Measurements from ENCODE around the gene INHBC. TPM values are rescaled to one million over a fixed set of nuclear protein-coding genes. Genes with fewer than 3 reads are reported as not detected.

The INHBC gene
- total RNA-seq, 2 donors from 2014 or later = not detected

- no peak overlapping the region for H3K4me3 ChIP-seq (ENCODE audit: low read length)
- Mint-ChIP-seq H3K36me3 (ENCODE audit: low read depth) (no peaks in the 10 kb centered on the region), H3K27ac (peak overlapping the region; percentile 5), H3K27me3 (ENCODE audit: insufficient read depth) (peaks cover 9% of the 10 kb centered on the region), H3K9me3 (no peaks in the 10 kb centered on the region), H3K4me3 (no peak overlapping the region), H3K4me1 (peaks cover 17% of the 10 kb centered on the region)
- H3K36me3 ChIP-seq (ENCODE audit: control insufficient read depth, insufficient read depth, low read length) = no peaks in the 10 kb centered on the region
- 80 to 82% methylated on average over 3 to 5 of the region's 5 CpGs for WGBS, 2 experiments (ENCODE audit: insufficient coverage in 1 of 2, insufficient read length in 1 of 2)
- no peak for DNase-seq
- no peaks in the 10 kb centered on the region for H3K4me1 ChIP-seq (ENCODE audit: control insufficient read depth, insufficient read depth, low read length)
- H3K27ac ChIP-seq (ENCODE audit: low read depth, low read length) = no peak overlapping the region
- no peaks in the 10 kb centered on the region for H3K27me3 ChIP-seq (ENCODE audit: control insufficient read depth, insufficient read depth, low read length, poor library complexity, severe bottlenecking)
- no peak overlapping the region for H3K9ac ChIP-seq (ENCODE audit: extremely low read depth, low read length, poor library complexity, severe bottlenecking)
- H3K9me3 ChIP-seq (ENCODE audit: control insufficient read depth, low read length) = no peaks in the 10 kb centered on the region
- TF ChIP-seq CTCF (conservative IDR thresholded peaks at IDR 0.05) = no peak
Measured at GRCh38 chr12:57483466-57483865, 48.9 kb downstream of the INHBC start.

- peak; percentile 70 for DNase-seq
- TF ChIP-seq CTCF (conservative IDR thresholded peaks at IDR 0.05) = no peak
- H3K9ac ChIP-seq (ENCODE audit: extremely low read depth, low read length, poor library complexity, severe bottlenecking) = peak overlapping the region; percentile 51
- no peak overlapping the region for H3K4me3 Mint-ChIP-seq
- H3K27ac Mint-ChIP-seq = peak overlapping the region; percentile 64
- peaks cover 19% of the 10 kb centered on the region for H3K36me3 ChIP-seq (ENCODE audit: control insufficient read depth, insufficient read depth, low read length)
- H3K9me3 ChIP-seq (ENCODE audit: control insufficient read depth, low read length) = no peaks in the 10 kb centered on the region
- no peaks in the 10 kb centered on the region for H3K27me3 Mint-ChIP-seq (ENCODE audit: insufficient read depth)
- H3K4me3 ChIP-seq (ENCODE audit: low read length) = no peak overlapping the region
- no peaks in the 10 kb centered on the region for H3K9me3 Mint-ChIP-seq
- no peaks in the 10 kb centered on the region for H3K4me1 ChIP-seq (ENCODE audit: control insufficient read depth, insufficient read depth, low read length)
- peaks cover 23% of the 10 kb centered on the region for H3K4me1 Mint-ChIP-seq
- H3K27ac ChIP-seq (ENCODE audit: low read depth, low read length) = peak overlapping the region; percentile 19
- no peaks in the 10 kb centered on the region for H3K27me3 ChIP-seq (ENCODE audit: control insufficient read depth, insufficient read depth, low read length, poor library complexity, severe bottlenecking)
- peaks cover 20% of the 10 kb centered on the region for H3K36me3 Mint-ChIP-seq (ENCODE audit: low read depth)
Measured at GRCh38 chr12:57485695-57486094, 51.1 kb downstream of the INHBC start.

- peak overlapping the region; percentile 99 for H3K4me3 ChIP-seq (ENCODE audit: low read length)
- H3K27me3 ChIP-seq (ENCODE audit: control insufficient read depth, insufficient read depth, low read length, poor library complexity, severe bottlenecking) = no peaks in the 10 kb centered on the region
- Mint-ChIP-seq H3K27ac (peak overlapping the region; percentile 55), H3K36me3 (ENCODE audit: low read depth) (peaks cover 33% of the 10 kb centered on the region), H3K9me3 (no peaks in the 10 kb centered on the region), H3K4me3 (peak overlapping the region; percentile 98), H3K27me3 (ENCODE audit: insufficient read depth) (no peaks in the 10 kb centered on the region), H3K4me1 (peaks cover 19% of the 10 kb centered on the region)
- WGBS, 2 experiments (ENCODE audit: insufficient coverage in 1 of 2, insufficient read length in 1 of 2) = 94 to 96% methylated on average over 18 to 27 of the region's 27 CpGs
- no peak overlapping the region for H3K27ac ChIP-seq (ENCODE audit: low read depth, low read length)
- H3K4me1 ChIP-seq (ENCODE audit: control insufficient read depth, insufficient read depth, low read length) = no peaks in the 10 kb centered on the region
- H3K36me3 ChIP-seq (ENCODE audit: control insufficient read depth, insufficient read depth, low read length) = peaks cover 31% of the 10 kb centered on the region
- no peak overlapping the region for H3K9ac ChIP-seq (ENCODE audit: extremely low read depth, low read length, poor library complexity, severe bottlenecking)
- H3K9me3 ChIP-seq (ENCODE audit: control insufficient read depth, low read length) = no peaks in the 10 kb centered on the region
- TF ChIP-seq CTCF (conservative IDR thresholded peaks at IDR 0.05) = no peak
- no peak for DNase-seq
Measured at GRCh38 chr12:57487055-57487596, 52.5 kb downstream of the INHBC start.
